Esophagus muscularis mucosa (tissue), 3 donors: ENCODE data around the gene SLC22A3.

Experiments
- CTCF ChIP-seq, 3 experiments: fragments of 200-600 bp in 2 of 3; fragments of 450-650 bp in 1 of 3; sonication (generic) in 2 of 3; IDR thresholded peaks; one replicate each; pipeline ENCODE4 v1.5.1; 2017 to 2019; ENCODE audit warnings: antibody characterized with exemption in 3 of 3, mild to moderate bottlenecking in 2 of 3, moderate library complexity in 1 of 3
- POLR2A ChIP-seq: fragments of 450-650 bp; IDR thresholded peaks from one replicate; pipeline ENCODE4 v1.6.1; 2017; ENCODE audit warnings: antibody characterized with exemption, moderate library complexity, mild to moderate bottlenecking, low read depth

- no peak for TF ChIP-seq CTCF (IDR thresholded peaks at IDR 0.05)
- no peak for TF ChIP-seq POLR2A
These were observed 90.3 kb downstream of the SLC22A3 start for GRCh38 chr6:160438481-160438880.
